Right lobe of liver (tissue), 4 donors: ENCODE results near the gene MAP3K9.

Source experiments
- POLR2A ChIP-seq: fragments of 450-650 bp; IDR thresholded peaks from one replicate; pipeline ENCODE4 v1.6.1; 2017; ENCODE audit warnings: antibody characterized with exemption, mild to moderate bottlenecking
- TF ChIP-seq, protein P1 (sequence below), 4 donors: fragments of 200-600 bp in 3 of 4; fragments of 450-650 bp in 1 of 4; IDR thresholded peaks; one replicate each; pipeline versions ENCODE4 v1.5.1 to v1.8.0; 2016 to 2022; ENCODE audit warnings: antibody characterized with exemption in 4 of 4, mild to moderate bottlenecking in 2 of 4
- donor health status: DM: no; HTN: no; CAD: no.
- donor health status: DM: no; HTN: no; CAD: no.
- donor health status: DM: no; HTN: yes; CAD: no.

GRCh38 chr14:70770490-70770889 lies 38.8 kb downstream of the MAP3K9 start:
- no peak for TF ChIP-seq POLR2A
- TF ChIP-seq, protein P1, sequence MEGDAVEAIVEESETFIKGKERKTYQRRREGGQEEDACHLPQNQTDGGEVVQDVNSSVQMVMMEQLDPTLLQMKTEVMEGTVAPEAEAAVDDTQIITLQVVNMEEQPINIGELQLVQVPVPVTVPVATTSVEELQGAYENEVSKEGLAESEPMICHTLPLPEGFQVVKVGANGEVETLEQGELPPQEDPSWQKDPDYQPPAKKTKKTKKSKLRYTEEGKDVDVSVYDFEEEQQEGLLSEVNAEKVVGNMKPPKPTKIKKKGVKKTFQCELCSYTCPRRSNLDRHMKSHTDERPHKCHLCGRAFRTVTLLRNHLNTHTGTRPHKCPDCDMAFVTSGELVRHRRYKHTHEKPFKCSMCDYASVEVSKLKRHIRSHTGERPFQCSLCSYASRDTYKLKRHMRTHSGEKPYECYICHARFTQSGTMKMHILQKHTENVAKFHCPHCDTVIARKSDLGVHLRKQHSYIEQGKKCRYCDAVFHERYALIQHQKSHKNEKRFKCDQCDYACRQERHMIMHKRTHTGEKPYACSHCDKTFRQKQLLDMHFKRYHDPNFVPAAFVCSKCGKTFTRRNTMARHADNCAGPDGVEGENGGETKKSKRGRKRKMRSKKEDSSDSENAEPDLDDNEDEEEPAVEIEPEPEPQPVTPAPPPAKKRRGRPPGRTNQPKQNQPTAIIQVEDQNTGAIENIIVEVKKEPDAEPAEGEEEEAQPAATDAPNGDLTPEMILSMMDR (IDR thresholded peaks at IDR 0.05), result no peak
